ENCODE data around the gene WDTC1. TPM values are rescaled to one million over a fixed set of nuclear protein-coding genes. Genes with fewer than 3 reads are reported as not detected.
A peak's percentile ranks its signal among the peaks of the same experiment; 100 is the strongest.

The WDTC1 gene
- total and polyA plus RNA-seq, 9 of the 15 experiments (the other 6 are each of a cell fraction or from before 2014, with no cell fraction given), result 0.18 to 32.3 (median 8.8) TPM

DNA sequence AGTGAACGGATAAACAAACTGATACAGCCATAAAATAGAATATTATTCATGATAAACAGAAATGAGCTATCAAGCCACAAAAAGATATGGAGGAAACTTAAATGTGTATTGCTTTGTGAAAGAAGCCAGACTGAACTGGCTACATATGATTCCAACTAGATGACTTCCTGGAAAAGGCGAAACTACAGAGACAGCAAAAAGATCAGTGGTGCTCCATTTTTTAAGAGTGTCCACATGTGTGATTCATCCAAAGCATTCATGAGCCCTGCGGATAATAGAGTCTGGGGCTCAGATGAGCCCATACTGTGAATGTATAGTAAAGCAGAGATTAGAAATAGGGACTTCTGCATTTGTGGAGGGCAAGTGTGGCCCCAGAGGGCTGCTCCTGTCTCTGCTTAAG, 79.7 kb downstream of the WDTC1 start (continued):
- TF ChIP-seq NFE2 (IDR thresholded peaks at IDR 0.05; ENCODE audit: low read depth), result no peak

DNA sequence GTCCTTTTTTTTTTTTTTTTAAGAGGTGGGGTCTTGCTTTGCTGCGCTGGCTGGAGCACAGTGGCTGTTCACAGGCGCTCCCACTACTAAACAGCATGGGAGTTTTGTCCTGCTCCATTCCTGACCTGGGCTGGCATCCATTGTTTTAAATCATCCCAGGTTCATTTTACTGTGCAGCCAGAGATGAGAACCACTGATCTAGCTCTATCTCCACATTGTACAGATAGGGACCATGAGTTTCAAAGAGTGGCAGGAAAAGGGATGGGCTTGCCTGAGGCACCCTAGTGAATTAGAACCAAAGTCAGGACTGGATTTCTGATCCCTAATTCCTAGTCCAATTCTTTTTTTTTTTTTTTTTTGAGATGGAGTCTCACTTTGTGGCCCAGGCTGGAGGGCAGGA, 80.3 kb downstream of the WDTC1 start:
- no peaks in the 10 kb centered on the region for H3K9me1 ChIP-seq (ENCODE audit: control insufficient read depth, insufficient read depth, low read length)
- WGBS (ENCODE audit: insufficient coverage, low coverage, missing lambda C conversion rate), result 47% methylated on average over 1 of the region's 2 CpGs
- no peak overlapping the region for H3K4me2 ChIP-seq (ENCODE audit: insufficient read depth, low read length)
- H3K27ac ChIP-seq (ENCODE audit: extremely low read depth, low read depth, low read length), result no peak overlapping the region
- no peak overlapping the region for H3K4me3 ChIP-seq
- no peak overlapping the region for H2AFZ ChIP-seq (ENCODE audit: low read depth, low read length)
- no peaks in the 10 kb centered on the region for H3K36me3 ChIP-seq (ENCODE audit: control insufficient read depth, insufficient read depth, low read length)
- TF ChIP-seq, protein P1, sequence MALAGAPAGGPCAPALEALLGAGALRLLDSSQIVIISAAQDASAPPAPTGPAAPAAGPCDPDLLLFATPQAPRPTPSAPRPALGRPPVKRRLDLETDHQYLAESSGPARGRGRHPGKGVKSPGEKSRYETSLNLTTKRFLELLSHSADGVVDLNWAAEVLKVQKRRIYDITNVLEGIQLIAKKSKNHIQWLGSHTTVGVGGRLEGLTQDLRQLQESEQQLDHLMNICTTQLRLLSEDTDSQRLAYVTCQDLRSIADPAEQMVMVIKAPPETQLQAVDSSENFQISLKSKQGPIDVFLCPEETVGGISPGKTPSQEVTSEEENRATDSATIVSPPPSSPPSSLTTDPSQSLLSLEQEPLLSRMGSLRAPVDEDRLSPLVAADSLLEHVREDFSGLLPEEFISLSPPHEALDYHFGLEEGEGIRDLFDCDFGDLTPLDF (CRISPR knock-in tag; IDR thresholded peaks at IDR 0.05), result no peak
- TF ChIP-seq, protein P2, sequence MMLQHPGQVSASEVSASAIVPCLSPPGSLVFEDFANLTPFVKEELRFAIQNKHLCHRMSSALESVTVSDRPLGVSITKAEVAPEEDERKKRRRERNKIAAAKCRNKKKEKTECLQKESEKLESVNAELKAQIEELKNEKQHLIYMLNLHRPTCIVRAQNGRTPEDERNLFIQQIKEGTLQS (IDR thresholded peaks at IDR 0.05), result no peak
- TF ChIP-seq, protein P2 (CRISPR knock-in tag; conservative IDR thresholded peaks at IDR 0.05), result no peak
- DNase-seq (ENCODE audit: extremely low read depth in 1 of 4, low spot score in 3 of 4) (no peak), FAIRE-seq (no peak), ATAC-seq (peak; percentile 48)
- no peaks in the 10 kb centered on the region for H4K20me1 ChIP-seq (replicated peaks; ENCODE audit: control insufficient read depth, insufficient read depth, low read length)
- H3K9me3 ChIP-seq (replicated peaks; ENCODE audit: control insufficient read depth, insufficient read depth, low read depth, low read length), result no peaks in the 10 kb centered on the region
- H3K9ac ChIP-seq (ENCODE audit: insufficient read depth in 1 of 2, low read depth in 2 of 2, low read length in 2 of 2), result no peak overlapping the region
- no peaks in the 10 kb centered on the region for H3K27me3 ChIP-seq (ENCODE audit: control insufficient read depth in 2 of 2, insufficient read depth in 2 of 2, low read length in 2 of 2)
- no peaks in the 10 kb centered on the region for H3K79me2 ChIP-seq (ENCODE audit: control insufficient read depth, insufficient read depth, low read length)
- intact Hi-C loops (cut with micrococcal nuclease) (no loop called here), in situ Hi-C loops (cut with MboI) (no loop called here)
- no TSS peak for BruUV-seq (replicated peaks)
- peaks cover 0 to 5% of the 10 kb centered on the region in 2 experiments; a peak in 2 of 5 replicates for H3K4me1 ChIP-seq (replicated peaks in 1 of 2; ENCODE audit: control insufficient read depth in 2 of 2, insufficient read depth in 2 of 2, low read length in 2 of 2)
- POLR2A ChIA-PET, result interaction anchor here (0.6 to 1.0 kb wide), 2 partner anchors 8 to 52 kb away, joined by 3 read pairs; partner anchors contain the start of gene MAP3K6
- CTCF ChIA-PET (ENCODE audit: low intra/inter-chr PET ratio), result no interaction called here

Measured in K562 (cell line).